Subcutaneous abdominal adipose tissue (tissue), 5 donors: ENCODE measurements around the gene POFUT2.

Experiments used
- H3K27ac ChIP-seq: one replicate; pipeline ENCODE4 v1.7.0; 2013; ENCODE audit warnings: low read depth, mild to moderate bottlenecking, inconsistent platforms, low read length, moderate library complexity
- H3K27me3 ChIP-seq, 5 donors: one replicate each; pipeline ENCODE4 v1.7.0; 2013; ENCODE audit warnings: low read length in 5 of 5, inconsistent platforms in 1 of 5; ENCODE audit not compliant: control insufficient read depth in 5 of 5, insufficient read depth in 4 of 5
- H3K36me3 ChIP-seq, 5 donors: one replicate each; pipeline ENCODE4 v1.7.0; 2013; ENCODE audit warnings: low read length in 5 of 5; ENCODE audit not compliant: control insufficient read depth in 5 of 5, insufficient read depth in 5 of 5
- H3K4me1 ChIP-seq, 5 donors: one replicate each; pipeline ENCODE4 v1.7.0; 2013; ENCODE audit warnings: low read length in 5 of 5, mild to moderate bottlenecking in 3 of 5, moderate library complexity in 1 of 5; ENCODE audit not compliant: control insufficient read depth in 5 of 5, insufficient read depth in 5 of 5
- H3K4me3 ChIP-seq, 5 donors: one replicate each; pipeline ENCODE4 v1.7.0; 2013; ENCODE audit warnings: low read length in 5 of 5, low read depth in 1 of 5
- H3K9ac ChIP-seq, 5 donors: one replicate each; pipeline ENCODE4 v1.7.0; 2013; ENCODE audit warnings: low read length in 5 of 5, mild to moderate bottlenecking in 4 of 5, moderate library complexity in 3 of 5
- H3K9me3 ChIP-seq, 5 donors: one replicate each; pipeline ENCODE4 v1.7.0; 2013; ENCODE audit warnings: low read length in 5 of 5; ENCODE audit not compliant: control insufficient read depth in 5 of 5
- donor health status: healthy.
- donor health status: healthy.
- donor health status: healthy.
- donor health status: healthy.
- donor health status: healthy.

POFUT2 gene

GRCh38 chr21:45283035-45283610, 4.6 kb downstream of the POFUT2 start:
- Histone ChIP-seq H3K27me3 (no peaks in the 10 kb centered on the region), H3K9me3 (no peaks in the 10 kb centered on the region), H3K4me1 (peaks cover 2 to 7% (median 7%) of the 10 kb centered on the region in 5 donors), H3K36me3 (peaks cover 5 to 73% (median 71%) of the 10 kb centered on the region in 5 donors), H3K9ac (no peak overlapping the region), H3K27ac (no peak overlapping the region), H3K4me3 (no peak overlapping the region)

GRCh38 chr21:45282283-45283034, 5.2 kb downstream of the POFUT2 start:
- peaks cover 2 to 7% (median 7%) of the 10 kb centered on the region in 5 donors for H3K4me1 ChIP-seq
- H3K9me3 ChIP-seq = no peaks in the 10 kb centered on the region
- no peak overlapping the region for H3K27ac ChIP-seq
- H3K9ac ChIP-seq = no peak overlapping the region
- H3K27me3 ChIP-seq = no peaks in the 10 kb centered on the region
- H3K4me3 ChIP-seq = no peak overlapping the region
- H3K36me3 ChIP-seq = peaks cover 5 to 80% (median 77%) of the 10 kb centered on the region in 5 donors

GRCh38 chr21:45281411-45282282, 6.0 kb downstream of the POFUT2 start:
- peaks cover 5 to 88% (median 85%) of the 10 kb centered on the region in 5 donors for H3K36me3 ChIP-seq
- H3K4me1 ChIP-seq = peaks cover under 1 to 4% (median 4%) of the 10 kb centered on the region in 5 donors

GRCh38 chr21:45280969-45281368, 6.7 kb downstream of the POFUT2 start:
- no peak overlapping the region for H3K4me3 ChIP-seq
- no peaks in the 10 kb centered on the region for H3K4me1 ChIP-seq
- no peak overlapping the region for H3K9ac ChIP-seq
- H3K27ac ChIP-seq = no peak overlapping the region
- H3K9me3 ChIP-seq = no peaks in the 10 kb centered on the region
- H3K27me3 ChIP-seq = no peaks in the 10 kb centered on the region
- peaks cover 5 to 93% (median 89%) of the 10 kb centered on the region in 5 donors for H3K36me3 ChIP-seq

More at GRCh38 chr21:45281411-45282282, 6.0 kb downstream of the POFUT2 start:
- Histone ChIP-seq H3K9ac (no peak overlapping the region), H3K4me3 (no peak overlapping the region), H3K27me3 (no peaks in the 10 kb centered on the region), H3K27ac (no peak overlapping the region), H3K9me3 (no peaks in the 10 kb centered on the region)

- H3K9ac ChIP-seq = no peak overlapping the region
- peaks cover 7 to 92% (median 86%) of the 10 kb centered on the region in 5 donors for H3K36me3 ChIP-seq
- H3K9me3 ChIP-seq = no peaks in the 10 kb centered on the region
Measured at GRCh38 chr21:45280178-45280821, 7.4 kb downstream of the POFUT2 start.

GRCh38 chr21:45279446-45280177, 8.1 kb downstream of the POFUT2 start:
- Histone ChIP-seq H3K27me3 (no peaks in the 10 kb centered on the region), H3K9ac (no peak overlapping the region), H3K9me3 (no peaks in the 10 kb centered on the region), H3K4me1 (no peaks in the 10 kb centered on the region), H3K36me3 (peaks cover 10 to 92% (median 86%) of the 10 kb centered on the region in 5 donors), H3K27ac (no peak overlapping the region), H3K4me3 (no peak overlapping the region)

More at GRCh38 chr21:45280178-45280821, 7.4 kb downstream of the POFUT2 start:
- H3K4me3 ChIP-seq = no peak overlapping the region
- no peak overlapping the region for H3K27ac ChIP-seq
- no peaks in the 10 kb centered on the region for H3K4me1 ChIP-seq
- no peaks in the 10 kb centered on the region for H3K27me3 ChIP-seq

- Histone ChIP-seq H3K4me1 (no peaks in the 10 kb centered on the region), H3K27ac (no peak overlapping the region), H3K27me3 (no peaks in the 10 kb centered on the region), H3K4me3 (no peak overlapping the region), H3K9ac (no peak overlapping the region), H3K9me3 (no peaks in the 10 kb centered on the region), H3K36me3 (peaks cover 22 to 85% (median 78%) of the 10 kb centered on the region in 5 donors)
Measured at GRCh38 chr21:45278156-45278911, 9.4 kb downstream of the POFUT2 start.

- Histone ChIP-seq H3K4me3 (no peak overlapping the region), H3K27ac (no peak overlapping the region), H3K9me3 (no peaks in the 10 kb centered on the region), H3K4me1 (no peaks in the 10 kb centered on the region), H3K27me3 (no peaks in the 10 kb centered on the region), H3K9ac (no peak overlapping the region), H3K36me3 (peaks cover 27 to 79% (median 72%) of the 10 kb centered on the region in 5 donors)
Measured at GRCh38 chr21:45277101-45278045, 10.3 kb downstream of the POFUT2 start.
